ENCODE results near the gene RELN. TPM values are rescaled to one million over a fixed set of nuclear protein-coding genes. Genes with fewer than 3 reads are reported as not detected.
"Not testable (repeated sequence)": the region's sequence is repeated elsewhere in the genome, so short reads cannot be mapped to it uniquely, and the experiment has no call there.

Gene RELN
- total RNA-seq, 2 donors from 2014 or later: 6.9 to 8.0 TPM

DNA sequence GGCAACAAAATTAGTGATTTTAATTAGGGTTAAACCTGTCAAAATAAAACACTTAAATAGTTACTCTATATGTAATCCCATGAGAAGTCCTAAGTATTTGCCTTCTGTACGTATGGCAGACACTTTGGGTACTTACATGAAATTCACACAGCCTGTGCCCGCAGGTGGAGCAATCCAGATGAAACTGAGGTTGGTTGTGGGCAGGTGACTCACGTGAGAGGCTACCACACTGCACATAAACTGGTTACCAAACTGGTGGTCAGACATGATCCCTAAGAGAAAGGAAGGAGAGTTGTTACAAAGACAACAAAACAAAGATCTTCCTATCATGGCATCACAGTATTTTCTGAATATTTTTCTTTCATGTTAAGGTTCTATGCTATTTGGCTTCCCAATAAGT, 156.1 kb downstream of the RELN start:
- DNase-seq (ENCODE audit: low spot score): no peak
- Histone ChIP-seq H3K4me1 (no peaks in the 10 kb centered on the region), H3K9me3 (no peaks in the 10 kb centered on the region), H3K27me3 (no peaks in the 10 kb centered on the region), H3K27ac (no peak overlapping the region), H3K4me3 (no peak overlapping the region), H3K36me3 (no peaks in the 10 kb centered on the region)
- TF ChIP-seq, protein P1, sequence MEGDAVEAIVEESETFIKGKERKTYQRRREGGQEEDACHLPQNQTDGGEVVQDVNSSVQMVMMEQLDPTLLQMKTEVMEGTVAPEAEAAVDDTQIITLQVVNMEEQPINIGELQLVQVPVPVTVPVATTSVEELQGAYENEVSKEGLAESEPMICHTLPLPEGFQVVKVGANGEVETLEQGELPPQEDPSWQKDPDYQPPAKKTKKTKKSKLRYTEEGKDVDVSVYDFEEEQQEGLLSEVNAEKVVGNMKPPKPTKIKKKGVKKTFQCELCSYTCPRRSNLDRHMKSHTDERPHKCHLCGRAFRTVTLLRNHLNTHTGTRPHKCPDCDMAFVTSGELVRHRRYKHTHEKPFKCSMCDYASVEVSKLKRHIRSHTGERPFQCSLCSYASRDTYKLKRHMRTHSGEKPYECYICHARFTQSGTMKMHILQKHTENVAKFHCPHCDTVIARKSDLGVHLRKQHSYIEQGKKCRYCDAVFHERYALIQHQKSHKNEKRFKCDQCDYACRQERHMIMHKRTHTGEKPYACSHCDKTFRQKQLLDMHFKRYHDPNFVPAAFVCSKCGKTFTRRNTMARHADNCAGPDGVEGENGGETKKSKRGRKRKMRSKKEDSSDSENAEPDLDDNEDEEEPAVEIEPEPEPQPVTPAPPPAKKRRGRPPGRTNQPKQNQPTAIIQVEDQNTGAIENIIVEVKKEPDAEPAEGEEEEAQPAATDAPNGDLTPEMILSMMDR (IDR thresholded peaks at IDR 0.05): no peak

DNA sequence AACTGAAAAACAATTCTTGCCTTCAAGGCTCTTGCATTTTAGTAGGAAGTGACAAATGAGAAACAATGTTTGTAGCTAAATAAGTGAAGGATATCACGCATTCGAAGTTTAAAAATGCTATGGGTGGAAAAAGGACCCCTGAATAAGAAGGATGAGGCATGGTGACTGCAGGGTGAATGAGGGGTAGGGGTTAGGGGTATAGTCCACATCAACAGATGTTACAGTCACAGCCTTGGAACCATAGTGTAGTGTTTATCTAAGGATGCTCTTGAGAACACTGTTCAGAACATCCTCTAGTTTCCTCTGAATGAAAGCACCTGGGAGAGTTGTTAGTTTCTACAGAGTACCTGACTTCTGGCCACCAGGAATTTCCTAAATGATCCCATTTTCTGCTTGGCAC, 157.0 kb downstream of the RELN start:
- TF ChIP-seq, protein P1 (IDR thresholded peaks at IDR 0.05): no peak
- no peaks in the 10 kb centered on the region for H3K36me3 ChIP-seq
- no peaks in the 10 kb centered on the region for H3K9me3 ChIP-seq
- H3K4me3 ChIP-seq: no peak overlapping the region
- no peaks in the 10 kb centered on the region for H3K27me3 ChIP-seq
- H3K4me1 ChIP-seq: no peaks in the 10 kb centered on the region
- H3K27ac ChIP-seq: no peak overlapping the region
- no peak for DNase-seq (ENCODE audit: low spot score)

DNA sequence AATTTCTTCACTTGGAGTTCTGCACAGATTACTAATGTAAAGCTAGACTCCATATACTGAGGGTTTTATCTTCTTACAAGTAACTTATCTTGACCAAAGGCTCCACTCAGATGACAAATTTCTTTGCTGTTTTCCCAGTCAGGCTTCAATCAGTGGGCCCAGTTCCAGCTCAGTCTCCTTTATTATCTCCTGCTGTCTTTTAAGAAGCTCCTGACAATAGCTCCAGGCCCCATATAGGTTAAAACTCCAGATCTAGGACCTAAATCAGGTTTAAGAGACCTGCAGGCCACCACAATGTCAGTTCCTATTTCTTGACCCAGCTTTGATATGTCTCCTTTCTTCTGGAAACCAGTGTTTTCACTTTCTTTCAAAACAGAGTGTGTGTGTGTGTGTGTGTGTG, 165.2 kb downstream of the RELN start:
- peaks cover 8 to 10% of the 10 kb centered on the region in 2 donors for H3K9me3 ChIP-seq
- H3K36me3 ChIP-seq: no peaks in the 10 kb centered on the region
- H3K4me1 ChIP-seq: no peaks in the 10 kb centered on the region
- no peak overlapping the region for H3K27ac ChIP-seq
- no peak for DNase-seq (ENCODE audit: low spot score)
- TF ChIP-seq, protein P1 (IDR thresholded peaks at IDR 0.05): no peak
- no peaks in the 10 kb centered on the region for H3K27me3 ChIP-seq
- H3K4me3 ChIP-seq: no peak overlapping the region

DNA sequence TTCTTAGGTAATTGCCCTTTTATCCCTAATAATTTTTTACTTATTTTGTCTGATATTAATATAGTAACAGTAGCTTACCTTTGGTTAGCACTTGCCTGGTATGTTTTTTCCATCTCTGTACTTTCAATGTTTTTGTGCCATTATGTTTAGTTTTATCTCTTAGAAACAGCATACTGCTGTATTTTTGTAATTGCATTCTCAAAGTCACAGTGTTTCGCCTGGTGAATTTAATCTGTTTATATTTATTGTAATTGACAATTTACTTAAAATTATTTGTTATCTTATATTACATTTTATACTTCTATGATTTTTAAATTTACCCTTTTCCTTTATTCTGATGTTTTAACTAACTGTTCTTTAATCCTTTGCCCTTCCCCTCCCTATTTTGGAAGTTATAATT, 166.4 kb downstream of the RELN start:
- Histone ChIP-seq H3K27ac (no peak overlapping the region), H3K4me3 (no peak overlapping the region), H3K9me3 (peaks cover 8 to 10% of the 10 kb centered on the region in 2 donors), H3K36me3 (no peaks in the 10 kb centered on the region), H3K4me1 (no peaks in the 10 kb centered on the region), H3K27me3 (no peaks in the 10 kb centered on the region)
- TF ChIP-seq, protein P1 (IDR thresholded peaks at IDR 0.05): no peak
- DNase-seq (ENCODE audit: low spot score): no peak

DNA sequence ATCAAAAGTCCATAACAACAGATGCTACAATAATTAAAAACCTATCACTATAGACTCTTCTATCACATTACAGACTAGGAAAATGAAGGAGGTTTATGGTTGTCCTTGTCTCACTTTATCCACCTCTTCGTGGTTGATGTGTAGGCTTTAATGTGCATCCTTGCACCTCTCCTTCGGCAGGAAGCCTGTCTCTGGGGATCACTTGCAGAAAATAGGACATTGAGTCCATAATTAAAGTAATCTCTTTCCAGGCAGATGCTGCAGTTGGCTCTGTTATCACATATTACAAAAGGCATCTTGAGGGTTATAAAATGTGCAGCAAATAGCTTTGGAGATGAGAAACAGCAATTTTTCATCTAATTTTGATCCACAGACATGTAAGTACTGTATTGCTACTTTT, 168.4 kb downstream of the RELN start:
- Histone ChIP-seq H3K36me3 (no peaks in the 10 kb centered on the region), H3K4me3 (no peak overlapping the region), H3K27ac (no peak overlapping the region), H3K9me3 (peaks cover 8 to 10% of the 10 kb centered on the region in 2 donors), H3K27me3 (no peaks in the 10 kb centered on the region), H3K4me1 (no peaks in the 10 kb centered on the region)
- TF ChIP-seq, protein P1 (IDR thresholded peaks at IDR 0.05): no peak
- DNase-seq (ENCODE audit: low spot score): no peak

DNA sequence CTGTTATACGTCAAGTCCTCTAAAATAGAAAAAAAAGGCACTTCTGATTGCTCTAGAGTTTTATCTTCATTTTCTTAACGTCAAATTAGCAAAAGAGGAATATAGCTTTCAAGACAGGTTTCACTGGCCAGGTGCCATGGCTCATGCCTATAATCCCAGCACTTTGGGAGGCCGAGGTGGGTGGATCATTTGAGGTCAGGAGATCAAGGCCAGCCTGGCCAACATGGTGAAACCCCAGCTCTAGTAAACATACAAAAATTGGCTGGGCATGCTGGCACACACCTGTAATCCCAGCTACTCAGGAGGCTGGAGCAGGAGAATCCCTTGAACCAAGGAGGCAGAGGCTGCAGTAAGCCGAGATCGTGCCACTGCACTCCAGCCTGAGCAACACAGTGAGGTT, 173.5 kb downstream of the RELN start:
- not testable (repeated sequence) for H3K9me3 ChIP-seq; H3K36me3 ChIP-seq; H3K4me3 ChIP-seq; H3K4me1 ChIP-seq; H3K27me3 ChIP-seq; H3K27ac ChIP-seq; DNase-seq (ENCODE audit: low spot score)
